HG03442 (cell line): ENCODE data around the gene CDH13.
"Not testable (repeated sequence)": the region's sequence is repeated elsewhere in the genome, so short reads cannot be mapped to it uniquely, and the experiment has no call there.

ENCODE experiments used
- ATAC-seq: cut with Tn5 transposase; IDR thresholded peaks from one replicate; pipeline ENCODE4 v1.9.1; 2021; ENCODE audit warnings: mild to moderate bottlenecking, moderate library complexity; ENCODE audit not compliant: unreplicated experiment

Gene CDH13

DNA sequence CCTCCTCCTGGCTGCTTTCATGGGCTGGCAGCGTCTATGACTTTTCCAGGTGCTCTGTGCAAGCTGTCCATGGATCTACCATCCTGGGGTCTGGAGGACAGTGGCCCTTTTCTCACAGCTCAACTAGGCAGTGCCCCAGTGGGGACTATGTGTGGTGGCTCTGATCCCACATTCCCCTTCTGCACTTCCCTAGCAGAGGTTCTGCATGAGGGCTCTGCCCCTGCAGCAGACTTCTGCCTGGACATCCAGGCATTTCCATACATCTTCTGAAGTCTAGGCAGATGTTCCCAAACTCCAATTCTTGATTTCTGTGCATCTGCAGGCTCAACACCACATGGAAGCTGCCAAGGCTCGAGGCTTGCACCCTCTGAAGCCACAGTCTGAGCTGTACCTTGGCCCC lies 307.2 kb downstream of the CDH13 start:
- not testable (repeated sequence) for ATAC-seq

GRCh38 chr16:82935766-82936165 lies 309.0 kb downstream of the CDH13 start:
- no peak for ATAC-seq

DNA sequence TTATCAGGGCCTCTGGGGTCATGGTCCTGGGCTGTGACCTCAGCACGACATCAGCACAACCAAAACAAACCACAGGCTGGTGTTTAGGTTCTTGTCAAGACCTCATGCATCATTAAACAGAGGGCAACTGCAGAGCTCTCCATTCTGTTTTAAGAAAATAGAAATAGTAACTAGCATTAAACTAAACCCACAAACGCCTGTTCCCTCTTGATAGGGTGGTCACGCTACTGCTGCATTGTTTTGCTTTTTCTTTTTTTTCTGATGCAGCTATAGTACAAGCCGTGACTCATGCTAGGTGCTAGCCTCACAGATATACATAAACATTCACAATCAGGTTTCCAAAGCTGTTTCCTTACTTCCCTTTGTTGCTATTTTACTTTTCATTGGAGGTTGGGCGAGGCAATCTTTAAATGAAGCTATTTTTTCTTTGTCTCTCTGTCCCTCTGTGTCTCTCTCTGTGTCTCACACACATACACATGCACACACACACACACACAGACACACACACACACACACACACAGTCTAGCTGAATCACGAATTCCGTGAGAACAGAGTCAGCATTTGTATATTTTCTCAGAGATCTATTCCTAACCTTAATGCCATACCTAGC lies 310.3 kb downstream of the CDH13 start:
- no peak for ATAC-seq

DNA sequence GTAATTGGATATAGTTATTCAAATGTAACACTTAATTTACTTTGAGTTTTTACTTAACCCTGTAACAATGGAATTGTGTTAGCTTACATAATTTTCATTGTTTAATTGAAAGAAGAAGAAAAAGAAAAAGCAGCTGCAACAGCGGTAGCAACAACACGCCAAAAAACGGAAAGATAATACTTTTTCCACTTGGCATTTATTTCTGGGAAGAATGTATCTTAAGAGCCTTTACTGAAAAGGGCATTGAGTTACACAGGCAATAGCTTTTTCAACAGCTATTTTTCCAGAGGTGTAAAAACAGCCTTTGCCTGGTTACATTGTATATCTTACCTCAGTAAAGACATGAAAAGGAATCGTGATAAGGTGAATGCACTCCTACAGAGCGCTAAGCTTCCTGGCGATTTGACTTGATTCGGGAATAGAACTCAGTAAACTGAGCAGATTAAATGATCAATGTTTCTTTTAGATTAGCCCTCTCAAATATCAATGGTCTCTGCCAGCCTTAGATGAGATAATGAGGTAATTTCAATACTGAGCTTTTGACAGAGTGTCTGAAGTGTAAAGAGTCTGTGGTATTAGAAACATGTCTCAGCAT lies 311.3 kb downstream of the CDH13 start:
- ATAC-seq, result no peak

DNA sequence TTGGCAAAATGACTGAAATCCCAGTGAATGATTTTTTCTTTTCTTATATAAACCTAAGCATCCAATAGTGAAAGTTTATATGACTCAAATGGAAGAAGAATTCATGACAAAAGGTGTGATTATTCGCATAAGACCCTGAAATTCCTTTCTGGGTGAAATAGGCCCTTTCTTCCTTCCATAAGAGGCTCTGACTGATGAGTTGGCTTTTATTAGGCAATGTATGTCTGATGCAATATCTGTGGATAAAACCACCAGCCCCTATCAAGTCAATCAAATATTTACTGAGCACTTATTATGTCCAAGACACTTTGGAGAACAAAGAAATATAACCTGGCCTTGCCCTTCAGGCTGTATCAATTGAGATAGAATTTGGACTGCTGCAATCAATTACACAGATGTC lies 316.6 kb downstream of the CDH13 start:
- ATAC-seq, result no peak

GRCh38 chr16:82945420-82946101 lies 318.8 kb downstream of the CDH13 start:
- ATAC-seq, result no peak

DNA sequence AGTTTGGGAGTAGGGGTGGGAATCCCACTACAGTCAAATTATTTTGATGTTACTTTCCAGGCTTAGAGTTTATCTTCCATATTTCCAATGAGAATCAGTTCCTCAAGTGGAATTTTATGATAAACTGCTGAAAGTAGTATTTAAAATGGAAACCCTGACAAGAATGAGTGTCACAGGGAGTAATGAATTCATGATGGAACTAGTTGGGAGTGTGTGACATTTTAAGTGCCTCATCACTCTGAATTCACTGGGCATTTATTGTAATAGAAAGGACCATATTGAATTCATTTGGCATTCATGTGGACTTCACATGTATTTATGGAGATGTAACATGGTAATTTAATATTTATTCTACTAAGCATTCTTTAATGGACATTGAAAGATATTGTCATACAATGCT lies 320.9 kb downstream of the CDH13 start:
- ATAC-seq, result no peak

- no peak for ATAC-seq
Measured at GRCh38 chr16:82949016-82949415, 322.2 kb downstream of the CDH13 start.

- no peak for ATAC-seq
Measured at GRCh38 chr16:82953517-82953916, 326.7 kb downstream of the CDH13 start.

DNA sequence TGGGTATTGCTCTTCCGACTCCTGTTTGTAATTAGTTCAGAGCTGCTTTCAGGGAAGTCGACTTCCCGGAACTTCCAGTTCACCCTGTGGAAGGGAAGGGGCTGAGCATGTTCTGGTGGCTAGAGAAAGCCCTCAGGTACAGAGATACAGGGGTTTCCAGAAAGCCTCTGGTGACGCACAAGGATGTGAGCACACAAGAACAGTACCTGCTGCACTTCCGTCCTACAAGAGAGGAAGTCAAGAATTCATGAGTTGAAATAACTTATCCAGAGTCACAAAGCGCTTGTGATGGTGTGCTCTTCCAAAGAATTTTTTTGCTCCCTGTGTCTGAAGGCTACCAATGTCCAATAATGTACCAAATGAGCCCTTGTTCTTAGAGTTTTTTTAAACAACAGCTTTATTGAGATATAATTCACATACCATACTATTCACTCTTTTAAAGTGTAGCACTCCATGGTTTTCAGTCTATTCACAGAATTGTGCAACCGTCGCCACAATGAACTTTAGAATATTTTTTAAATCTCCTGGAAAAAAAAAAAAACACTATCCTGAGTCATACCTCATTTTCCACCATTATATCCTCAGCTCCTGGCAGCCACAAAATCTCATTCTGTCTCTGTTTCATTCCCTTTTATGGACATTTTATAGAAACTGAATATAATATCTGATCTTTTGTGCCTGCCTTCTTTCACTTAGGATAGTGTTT lies 327.6 kb downstream of the CDH13 start:
- no peak for ATAC-seq

- ATAC-seq, result no peak
Measured at GRCh38 chr16:82955741-82956348, 329.1 kb downstream of the CDH13 start.

DNA sequence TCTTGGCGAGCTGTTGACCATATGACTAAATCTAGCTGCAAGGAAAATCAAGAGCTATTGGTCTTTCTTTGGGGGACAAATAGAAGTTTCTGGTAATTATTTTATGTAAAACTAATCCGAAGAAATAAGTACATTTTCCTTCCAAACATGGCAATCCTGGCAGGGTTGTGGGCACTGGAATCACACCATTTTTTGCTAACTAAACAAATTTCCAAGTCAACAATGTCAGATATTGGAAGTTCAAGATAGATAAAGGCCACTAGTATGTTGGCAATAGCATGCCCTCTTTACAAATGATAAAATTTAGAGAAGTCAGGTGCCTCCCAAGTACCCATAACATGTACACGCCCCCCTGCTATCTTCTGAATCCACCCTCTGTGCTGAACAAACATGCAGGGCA lies 330.4 kb downstream of the CDH13 start:
- ATAC-seq, result no peak

- ATAC-seq, result no peak
Measured at GRCh38 chr16:82960918-82961317, 334.1 kb downstream of the CDH13 start.

DNA sequence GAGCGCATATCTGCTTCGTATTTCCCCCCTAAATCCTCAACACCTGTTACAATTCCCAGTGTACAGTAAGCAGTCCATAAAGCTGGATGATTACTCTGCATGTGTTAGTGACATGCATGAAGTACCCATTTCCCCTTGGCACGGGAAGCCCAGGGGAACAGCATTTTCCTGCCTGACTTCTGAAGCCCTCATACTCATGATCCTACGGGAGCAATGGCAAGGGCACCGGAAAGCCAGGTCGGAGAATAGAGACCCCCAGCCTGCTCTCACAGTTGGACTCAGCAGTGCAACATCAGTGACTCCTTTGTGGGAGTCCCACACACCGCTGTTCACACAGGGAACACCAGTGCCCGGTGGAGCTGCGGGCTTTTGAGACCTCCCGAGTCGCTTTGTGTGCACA lies 336.9 kb downstream of the CDH13 start:
- no peak for ATAC-seq

GRCh38 chr16:82965808-82966207 lies 339.0 kb downstream of the CDH13 start:
- ATAC-seq, result no peak

- ATAC-seq, result no peak
Measured at GRCh38 chr16:82967424-82967823, 340.7 kb downstream of the CDH13 start.

DNA sequence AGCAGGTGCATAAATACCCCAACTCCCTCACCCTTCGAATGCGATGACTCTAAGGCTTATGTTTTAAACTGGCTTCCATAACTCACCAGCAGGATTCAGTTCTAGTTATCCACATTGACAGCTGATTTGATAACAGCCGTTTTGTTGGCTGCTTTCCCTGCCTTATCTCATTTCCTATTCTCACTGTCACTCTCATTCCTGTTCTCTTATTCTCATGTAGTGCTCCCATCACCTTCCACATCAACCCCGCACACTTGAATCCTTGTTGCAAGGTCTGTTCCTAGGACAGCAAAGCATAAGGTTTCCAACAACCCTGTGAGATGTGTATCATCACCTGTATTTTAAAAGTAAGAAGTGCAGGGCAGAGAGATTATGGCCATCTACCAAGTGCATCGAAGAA lies 344.4 kb downstream of the CDH13 start:
- ATAC-seq, result no peak

GRCh38 chr16:82972331-82972919 lies 345.7 kb downstream of the CDH13 start:
- no peak for ATAC-seq

- no peak for ATAC-seq
Measured at GRCh38 chr16:82979406-82980111, 352.8 kb downstream of the CDH13 start.

DNA sequence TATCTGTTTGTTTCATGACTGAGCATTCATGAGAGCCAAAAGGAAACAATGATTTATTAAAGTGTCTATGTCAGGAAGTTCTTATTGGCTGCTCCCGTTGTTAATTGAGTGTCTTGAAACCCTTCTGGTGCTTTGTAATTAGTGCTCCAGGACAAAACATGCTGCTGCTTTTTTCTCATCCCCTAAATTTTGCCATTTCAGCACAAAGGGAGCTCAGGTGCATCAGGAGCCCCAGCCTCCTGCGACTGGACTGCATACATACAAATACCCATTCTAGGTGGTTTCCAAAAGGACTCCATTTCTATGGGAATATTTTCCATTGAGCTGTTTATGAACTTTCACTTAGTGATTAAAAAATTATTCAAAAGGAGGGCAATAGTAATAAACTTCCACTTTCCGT lies 354.0 kb downstream of the CDH13 start:
- ATAC-seq, result no peak
